IPS-15b (cell line): ENCODE data around the gene RAB31.

Experiments
- H3K27me3 ChIP-seq: one replicate; pipeline ENCODE4 v1.6.1; 2013; ENCODE audit warnings: low read length; ENCODE audit not compliant: control insufficient read depth, insufficient read depth
- H3K36me3 ChIP-seq: one replicate; pipeline ENCODE4 v1.6.1; 2013; ENCODE audit warnings: low read length; ENCODE audit not compliant: control insufficient read depth, insufficient read depth
- H3K4me1 ChIP-seq: one replicate; pipeline ENCODE4 v1.6.1; 2013; ENCODE audit warnings: mild to moderate bottlenecking, low read length; ENCODE audit not compliant: control insufficient read depth, insufficient read depth
- H3K4me3 ChIP-seq: one replicate; pipeline ENCODE4 v1.5.1; 2013; ENCODE audit warnings: low read depth, low read length
- H3K9ac ChIP-seq: one replicate; pipeline ENCODE4 v1.6.1; 2013; ENCODE audit warnings: low read depth, mild to moderate bottlenecking, low read length
- H3K9me3 ChIP-seq: one replicate; pipeline ENCODE4 v1.6.1; 2013; ENCODE audit warnings: mild to moderate bottlenecking, low read length; ENCODE audit not compliant: control insufficient read depth, insufficient read depth

RAB31 gene

DNA sequence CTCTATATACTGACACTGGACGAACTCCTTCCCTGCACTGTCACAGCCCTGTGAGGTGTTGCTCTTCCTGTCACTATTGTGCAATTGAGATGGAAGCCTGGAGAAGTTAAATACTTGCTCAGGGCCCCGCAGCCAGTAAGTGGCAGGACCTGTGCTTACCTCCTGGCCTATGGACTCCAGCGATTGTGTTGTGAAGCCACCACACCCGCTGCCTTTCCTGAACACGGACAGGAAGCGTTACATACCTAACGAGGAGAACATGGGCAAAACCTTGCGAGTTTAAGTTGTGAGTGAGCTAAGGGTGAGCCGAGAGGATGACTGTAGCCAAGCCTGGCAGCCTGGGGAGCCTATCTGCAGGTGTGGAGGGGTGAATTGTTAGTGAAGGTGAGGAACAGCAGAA lies 26.1 kb downstream of the RAB31 start:
- no peaks in the 10 kb centered on the region for H3K4me1 ChIP-seq

DNA sequence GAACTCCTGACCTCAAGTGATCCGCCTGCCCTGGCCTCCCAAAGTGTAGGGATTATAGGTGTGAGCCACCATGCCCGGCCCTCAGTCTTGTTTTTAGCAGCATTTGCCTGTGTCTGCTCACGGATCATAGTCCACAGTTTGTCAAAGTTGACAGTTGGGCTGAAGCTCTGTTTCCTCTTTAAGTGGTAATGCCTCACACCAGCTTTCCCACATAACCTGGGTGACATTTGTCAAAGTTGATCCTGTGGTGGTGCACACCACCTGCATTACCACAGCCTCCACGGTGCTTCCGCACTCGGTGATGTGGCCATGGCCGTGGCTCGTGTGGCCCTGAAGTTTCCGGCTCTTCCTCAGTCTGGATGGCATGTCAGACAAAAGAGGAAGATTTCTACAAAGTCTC lies 27.1 kb downstream of the RAB31 start:
- H3K36me3 ChIP-seq = no peaks in the 10 kb centered on the region

More for the DNA sequence above, 26.1 kb downstream of the RAB31 start:
- Histone ChIP-seq H3K9me3 (no peaks in the 10 kb centered on the region), H3K27me3 (no peaks in the 10 kb centered on the region), H3K4me3 (no peak overlapping the region), H3K36me3 (no peaks in the 10 kb centered on the region), H3K9ac (no peak overlapping the region)

GRCh38 chr18:9735879-9736278 lies 27.8 kb downstream of the RAB31 start:
- Histone ChIP-seq H3K9me3 (no peaks in the 10 kb centered on the region), H3K4me3 (no peak overlapping the region), H3K4me1 (no peaks in the 10 kb centered on the region), H3K36me3 (no peaks in the 10 kb centered on the region), H3K27me3 (no peaks in the 10 kb centered on the region), H3K9ac (no peak overlapping the region)

More for the DNA sequence above, 27.1 kb downstream of the RAB31 start:
- H3K4me1 ChIP-seq = no peaks in the 10 kb centered on the region
- H3K27me3 ChIP-seq = no peaks in the 10 kb centered on the region
- H3K9me3 ChIP-seq = no peaks in the 10 kb centered on the region
- H3K9ac ChIP-seq = no peak overlapping the region
- no peak overlapping the region for H3K4me3 ChIP-seq

- Histone ChIP-seq H3K9me3 (no peaks in the 10 kb centered on the region), H3K9ac (no peak overlapping the region), H3K36me3 (no peaks in the 10 kb centered on the region), H3K4me1 (no peaks in the 10 kb centered on the region), H3K4me3 (no peak overlapping the region), H3K27me3 (no peaks in the 10 kb centered on the region)
These were observed 28.3 kb downstream of the RAB31 start for GRCh38 chr18:9736286-9736835.

GRCh38 chr18:9737006-9737405 lies 28.9 kb downstream of the RAB31 start:
- Histone ChIP-seq H3K36me3 (no peaks in the 10 kb centered on the region), H3K4me1 (peaks cover 5% of the 10 kb centered on the region), H3K4me3 (no peak overlapping the region)

DNA sequence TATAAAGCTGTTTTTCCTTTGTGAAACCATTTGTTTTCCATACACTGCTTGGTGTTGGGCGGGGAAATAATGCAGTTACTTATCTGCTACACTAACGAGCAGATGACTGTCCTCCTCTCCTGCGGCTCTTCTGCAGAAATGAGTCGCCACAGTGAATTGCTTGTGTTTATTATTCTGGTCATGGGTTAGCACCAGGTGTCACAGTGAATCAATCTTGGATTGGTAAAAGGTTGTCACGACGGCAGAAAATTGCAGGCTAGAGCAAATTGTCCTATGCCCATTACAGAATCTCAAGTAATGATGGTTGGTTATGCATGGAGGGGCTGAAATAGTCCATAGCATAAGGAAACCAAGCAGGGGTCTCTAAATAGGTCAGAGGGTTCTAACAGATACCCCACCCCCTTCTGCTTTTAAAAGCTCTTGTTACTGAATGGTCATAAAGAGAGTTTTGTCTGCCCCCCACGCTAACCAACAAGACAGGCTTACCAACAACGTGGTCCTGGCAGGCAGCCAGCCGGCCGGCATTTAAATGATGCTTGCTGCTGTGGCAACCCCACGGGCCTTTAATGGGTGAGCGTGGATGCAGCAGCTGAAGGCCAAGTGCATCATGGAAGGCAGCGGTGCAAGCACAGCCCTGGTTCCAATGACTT lies 29.5 kb downstream of the RAB31 start:
- Histone ChIP-seq H3K36me3 (no peaks in the 10 kb centered on the region), H3K4me3 (no peak overlapping the region), H3K9ac (no peak overlapping the region), H3K4me1 (peaks cover 11% of the 10 kb centered on the region), H3K9me3 (no peaks in the 10 kb centered on the region), H3K27me3 (no peaks in the 10 kb centered on the region)

More at GRCh38 chr18:9737006-9737405, 28.9 kb downstream of the RAB31 start:
- Histone ChIP-seq H3K9ac (no peak overlapping the region), H3K27me3 (no peaks in the 10 kb centered on the region), H3K9me3 (no peaks in the 10 kb centered on the region)

DNA sequence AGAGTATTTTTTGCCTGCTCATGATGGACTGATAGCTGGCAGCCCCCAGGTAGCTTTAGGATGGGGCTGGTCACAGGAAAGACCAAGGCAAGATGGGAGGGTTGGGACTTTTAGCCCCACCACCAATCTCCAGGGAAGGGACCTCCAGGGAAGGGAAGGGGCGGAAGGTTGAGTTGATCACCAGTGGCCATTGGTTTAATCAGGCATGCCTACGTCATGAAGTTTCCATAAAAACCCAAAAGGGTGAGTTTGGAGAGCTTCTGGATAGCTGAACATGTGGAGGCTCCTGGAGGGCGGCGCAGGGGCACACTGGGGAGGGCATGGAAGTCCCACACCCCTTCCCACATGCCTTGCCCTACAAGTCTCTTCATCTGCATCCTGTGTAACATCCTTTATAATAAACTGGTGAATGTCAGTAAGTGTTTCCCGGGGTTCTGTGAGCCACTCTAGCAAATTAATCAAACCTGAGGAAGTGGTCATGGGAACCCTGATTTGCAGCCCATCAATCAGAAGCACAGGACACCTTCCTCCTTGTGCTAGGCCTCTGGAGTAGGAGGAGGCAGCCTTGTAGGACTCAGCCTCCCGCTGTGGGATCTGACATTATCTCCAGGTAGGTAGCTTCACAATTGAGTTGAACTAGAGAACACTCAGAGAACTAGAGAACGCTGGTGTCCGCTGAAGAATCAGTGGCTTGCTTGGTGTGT lies 30.3 kb downstream of the RAB31 start:
- H3K36me3 ChIP-seq = no peaks in the 10 kb centered on the region
- H3K27me3 ChIP-seq = no peaks in the 10 kb centered on the region
- peaks cover 18% of the 10 kb centered on the region for H3K4me1 ChIP-seq
- no peak overlapping the region for H3K4me3 ChIP-seq
- no peaks in the 10 kb centered on the region for H3K9me3 ChIP-seq
- H3K9ac ChIP-seq = no peak overlapping the region

GRCh38 chr18:9739516-9739915 lies 31.4 kb downstream of the RAB31 start:
- H3K4me3 ChIP-seq = no peak overlapping the region

DNA sequence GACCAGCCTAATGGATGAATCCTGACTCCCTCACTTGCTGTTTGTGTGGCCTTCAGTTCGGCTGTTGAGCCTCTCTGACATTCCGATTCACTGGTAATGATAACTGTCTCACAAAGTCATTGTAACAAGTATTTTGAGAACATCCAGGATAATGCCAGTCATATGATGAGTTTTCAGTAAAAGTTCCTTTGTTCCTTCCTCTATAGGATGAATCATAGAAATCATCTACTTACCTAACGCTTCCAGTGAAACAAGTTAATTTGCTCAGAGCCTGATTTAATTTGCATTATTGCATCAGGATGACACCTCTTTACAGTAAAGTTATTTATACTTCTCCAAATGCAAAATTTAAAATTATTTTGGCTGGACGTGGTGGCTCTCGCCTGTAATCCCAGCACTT lies 32.0 kb downstream of the RAB31 start:
- peaks cover 26% of the 10 kb centered on the region for H3K4me1 ChIP-seq
- no peak overlapping the region for H3K9ac ChIP-seq
- no peaks in the 10 kb centered on the region for H3K27me3 ChIP-seq
- no peak overlapping the region for H3K4me3 ChIP-seq
- H3K9me3 ChIP-seq = no peaks in the 10 kb centered on the region
- no peaks in the 10 kb centered on the region for H3K36me3 ChIP-seq

More at GRCh38 chr18:9739516-9739915, 31.4 kb downstream of the RAB31 start:
- Histone ChIP-seq H3K9ac (no peak overlapping the region), H3K36me3 (no peaks in the 10 kb centered on the region), H3K27me3 (no peaks in the 10 kb centered on the region), H3K9me3 (no peaks in the 10 kb centered on the region), H3K4me1 (peaks cover 26% of the 10 kb centered on the region)

DNA sequence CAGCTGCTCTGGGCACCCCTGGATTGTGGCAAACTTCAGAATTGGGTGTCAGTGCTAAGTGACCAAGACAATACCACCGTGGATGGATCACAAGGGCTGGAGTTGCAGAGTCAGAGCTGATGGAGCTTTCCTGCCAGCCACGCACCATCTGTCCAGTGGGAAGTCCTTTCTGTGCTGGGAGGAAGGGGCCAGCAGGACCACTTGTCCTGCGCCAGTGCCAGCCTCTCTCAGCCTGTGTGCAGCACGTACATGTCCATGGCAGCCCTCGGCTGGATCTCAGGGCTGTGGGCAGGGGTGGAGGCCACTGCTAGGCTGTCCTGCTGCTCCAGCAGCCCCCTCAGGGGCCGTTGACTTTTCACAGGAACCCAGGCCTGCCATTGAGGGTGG lies 33.3 kb downstream of the RAB31 start:
- no peaks in the 10 kb centered on the region for H3K9me3 ChIP-seq
- H3K4me1 ChIP-seq = peaks cover 26% of the 10 kb centered on the region
- peak overlapping the region; percentile 18 for H3K9ac ChIP-seq
- no peak overlapping the region for H3K4me3 ChIP-seq
- no peaks in the 10 kb centered on the region for H3K27me3 ChIP-seq
- H3K36me3 ChIP-seq = no peaks in the 10 kb centered on the region

GRCh38 chr18:9741793-9742523 lies 33.9 kb downstream of the RAB31 start:
- peak overlapping the region; percentile 18 for H3K9ac ChIP-seq
- H3K27me3 ChIP-seq = no peaks in the 10 kb centered on the region
- H3K4me3 ChIP-seq = peak overlapping the region; percentile 9
- no peaks in the 10 kb centered on the region for H3K9me3 ChIP-seq
- H3K36me3 ChIP-seq = no peaks in the 10 kb centered on the region
- H3K4me1 ChIP-seq = peaks cover 26% of the 10 kb centered on the region
